Rectal smooth muscle tissue (tissue), 1 donor: ENCODE measurements around the gene COL27A1.

ENCODE experiments used
- H3K27ac ChIP-seq: one replicate; pipeline ENCODE4 v1.7.0; 2013; ENCODE audit warnings: low read depth, low read length, inconsistent platforms
- H3K27me3 ChIP-seq: one replicate; pipeline ENCODE4 v1.7.0; 2013; ENCODE audit warnings: low read length; ENCODE audit not compliant: control insufficient read depth, insufficient read depth
- H3K36me3 ChIP-seq: one replicate; pipeline ENCODE4 v1.7.0; 2013; ENCODE audit warnings: low read length; ENCODE audit not compliant: control insufficient read depth, insufficient read depth
- H3K4me1 ChIP-seq: one replicate; pipeline ENCODE4 v1.7.0; 2013; ENCODE audit warnings: low read length; ENCODE audit not compliant: control insufficient read depth, insufficient read depth
- H3K4me3 ChIP-seq: one replicate; pipeline ENCODE4 v1.7.0; 2013; ENCODE audit warnings: low read length
- H3K9ac ChIP-seq: one replicate; pipeline ENCODE4 v1.7.0; 2013; ENCODE audit warnings: low read length

Gene COL27A1

DNA sequence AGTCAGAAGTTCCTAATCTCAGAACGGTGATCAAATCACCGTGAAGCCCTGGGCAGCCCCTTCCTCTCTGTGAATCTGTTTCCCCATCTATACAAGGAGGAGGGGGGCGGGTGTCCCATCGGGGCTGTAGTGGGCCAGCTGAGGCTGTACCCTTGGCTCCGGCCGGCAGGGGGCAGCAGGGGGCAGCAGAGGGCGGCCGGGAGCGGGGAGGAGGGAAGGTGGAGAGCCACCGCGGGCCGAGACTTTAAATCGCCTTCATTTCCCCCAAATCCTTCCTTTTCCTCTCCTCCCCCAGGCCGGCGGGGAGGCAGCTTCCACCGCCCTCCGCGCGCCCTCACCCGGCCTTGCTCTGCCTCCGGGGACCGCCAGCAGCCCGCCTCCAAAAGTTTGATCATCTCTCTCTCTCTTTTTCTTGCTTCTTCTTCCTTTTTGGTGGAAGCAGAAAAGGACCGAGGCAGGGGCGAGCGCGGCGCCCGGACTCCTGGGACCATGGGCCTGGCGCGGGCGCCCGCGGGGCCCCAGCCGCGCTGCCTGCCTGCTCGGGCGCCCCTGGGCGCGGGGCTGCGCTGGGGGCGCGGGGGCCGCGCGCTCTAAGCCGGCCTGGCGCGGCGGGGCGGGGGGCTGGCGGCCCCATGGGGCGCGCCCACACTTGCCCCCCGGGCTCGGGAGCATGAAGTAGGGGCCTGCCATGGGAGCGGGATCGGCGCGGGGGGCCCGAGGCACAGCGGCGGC is at the start of gene COL27A1:
COL27A1 (plus strand) TSS at position 275 of the 732 bp plus-strand sequence; CDS start at position 689, 414 bp downstream.
- Histone ChIP-seq H3K9ac (no peak within 1 kb of the TSS), H3K4me1 (peaks cover 14% of the 10 kb centered on the region), H3K4me3 (peak within 1 kb of the TSS; percentile 66), H3K27ac (peak within 1 kb of the TSS; percentile 38), H3K27me3 (peaks cover 19% of the 10 kb centered on the region), H3K36me3 (no peaks in the 10 kb centered on the region)

DNA sequence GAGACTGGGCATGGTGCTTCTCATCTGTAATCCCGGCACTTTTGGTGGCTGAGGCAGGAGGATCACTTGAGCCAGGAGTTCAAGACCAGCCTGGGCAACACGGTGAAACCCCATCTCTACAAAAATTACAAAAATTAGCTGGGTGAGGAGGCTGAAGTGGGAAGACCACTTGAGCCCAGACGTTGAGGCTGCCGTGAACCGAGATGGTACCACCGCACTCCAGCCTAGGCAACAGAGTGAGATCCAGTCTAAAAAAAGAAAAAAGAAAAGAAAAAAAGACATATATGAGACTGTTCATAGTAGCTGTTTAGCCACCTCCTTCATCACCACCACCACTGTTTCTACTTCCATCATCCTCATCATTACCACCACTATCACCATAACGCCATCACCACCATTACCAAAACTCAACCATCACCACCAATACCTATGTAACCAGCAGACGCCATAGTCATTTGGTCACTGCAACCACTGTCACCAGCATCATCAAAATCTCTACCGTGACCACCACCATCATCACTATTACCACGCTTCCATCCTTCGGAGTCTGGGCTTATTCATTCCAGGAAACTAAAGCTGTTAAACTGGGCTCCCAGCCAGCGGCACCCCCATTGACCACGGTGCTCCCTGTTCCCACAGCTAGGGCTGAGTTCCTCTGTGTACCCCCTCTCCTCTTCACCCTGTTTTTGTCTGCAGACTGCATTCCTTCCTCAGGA is 47.9 kb upstream of the COL27A1 start:
- no peak overlapping the region for H3K4me3 ChIP-seq
- no peaks in the 10 kb centered on the region for H3K27me3 ChIP-seq
- H3K9ac ChIP-seq, result no peak overlapping the region
- H3K27ac ChIP-seq, result no peak overlapping the region
- no peaks in the 10 kb centered on the region for H3K4me1 ChIP-seq
- no peaks in the 10 kb centered on the region for H3K36me3 ChIP-seq

DNA sequence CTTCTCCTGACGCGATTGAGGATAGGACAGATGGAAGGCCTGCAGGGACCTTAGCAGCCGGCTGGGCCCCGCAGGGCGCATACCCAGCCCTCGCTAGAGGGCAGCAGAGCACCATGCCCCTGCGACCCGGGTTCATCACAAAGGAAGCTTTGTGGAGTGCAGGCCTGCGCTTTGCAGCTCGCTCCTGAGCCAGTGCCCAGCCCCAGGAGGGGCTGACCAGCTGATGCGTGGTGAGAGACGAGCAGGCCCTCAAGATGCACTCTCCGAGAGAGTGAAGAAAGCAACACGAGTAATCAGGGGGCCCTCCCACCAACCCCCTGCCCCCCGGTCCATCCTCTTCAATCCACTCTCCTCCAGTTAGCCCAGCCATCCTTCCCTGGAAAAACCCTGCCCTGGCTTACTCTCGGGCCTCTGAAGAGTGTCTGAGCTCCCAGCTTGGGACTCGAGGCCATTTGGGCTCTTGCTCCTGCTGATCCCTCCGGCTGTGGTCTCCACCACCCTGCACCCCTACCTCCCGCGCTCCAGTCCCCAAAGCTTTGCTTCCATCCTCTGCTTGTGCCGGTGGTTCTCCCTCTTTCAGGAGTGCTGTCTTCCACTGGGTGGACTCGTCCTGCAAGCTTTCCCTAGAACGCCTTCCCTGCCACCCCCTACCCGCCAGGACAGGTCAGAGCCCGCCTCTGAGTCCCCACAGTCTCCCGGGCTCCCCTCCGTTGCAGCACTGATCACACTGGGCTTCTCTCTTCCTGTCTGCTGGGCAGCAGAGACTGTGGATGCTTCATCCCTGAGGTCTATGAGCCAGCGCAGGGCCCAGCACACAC is 47.1 kb upstream of the COL27A1 start:
- H3K4me1 ChIP-seq, result peaks cover under 1% of the 10 kb centered on the region
- H3K27me3 ChIP-seq, result no peaks in the 10 kb centered on the region
- H3K36me3 ChIP-seq, result no peaks in the 10 kb centered on the region
- no peak overlapping the region for H3K4me3 ChIP-seq
- H3K27ac ChIP-seq, result no peak overlapping the region
- no peak overlapping the region for H3K9ac ChIP-seq

DNA sequence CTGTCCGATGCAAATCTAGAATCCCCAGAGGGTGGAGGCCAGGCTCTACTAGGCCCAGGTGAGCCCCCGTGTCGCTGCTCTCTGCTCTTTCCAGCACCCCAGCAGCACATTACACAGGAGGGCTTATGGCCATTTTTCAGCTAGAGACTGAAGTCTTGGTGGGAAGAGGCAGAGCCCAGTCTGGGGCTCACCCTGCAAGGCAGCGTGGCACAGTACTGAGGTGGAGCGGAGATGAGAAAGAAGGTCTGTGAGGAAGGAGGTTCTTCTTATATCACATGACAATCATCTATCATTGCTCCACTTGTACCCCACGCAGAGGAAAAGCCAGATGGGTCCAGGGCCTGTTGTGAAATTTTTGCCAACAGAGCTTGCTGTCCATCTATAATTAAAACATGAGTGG is 46.2 kb upstream of the COL27A1 start:
- Histone ChIP-seq H3K9ac (no peak overlapping the region), H3K27ac (no peak overlapping the region), H3K27me3 (peaks cover 2% of the 10 kb centered on the region), H3K36me3 (no peaks in the 10 kb centered on the region), H3K4me3 (no peak overlapping the region), H3K4me1 (peaks cover 4% of the 10 kb centered on the region)

DNA sequence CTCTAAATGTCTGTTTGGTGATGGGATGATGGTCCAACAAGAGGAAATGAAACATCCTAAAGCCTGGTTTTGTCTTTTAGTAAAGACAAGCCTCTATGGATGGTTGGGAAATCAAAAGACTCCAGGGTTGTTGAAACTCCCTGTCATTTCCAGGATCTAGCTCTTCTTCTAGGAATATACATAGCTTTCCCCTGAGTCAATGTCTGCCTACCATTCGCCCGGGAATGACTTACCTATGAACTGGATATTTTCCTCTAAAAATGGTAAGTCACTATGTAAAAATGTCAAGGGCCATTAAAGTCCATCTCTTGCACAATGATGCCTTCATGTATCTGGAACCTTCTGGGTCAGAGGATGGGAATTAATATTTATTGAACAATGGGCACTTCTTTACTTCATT is 45.2 kb upstream of the COL27A1 start:
- H3K27ac ChIP-seq, result no peak overlapping the region
- peaks cover 2% of the 10 kb centered on the region for H3K27me3 ChIP-seq
- no peaks in the 10 kb centered on the region for H3K36me3 ChIP-seq
- no peak overlapping the region for H3K4me3 ChIP-seq
- no peak overlapping the region for H3K9ac ChIP-seq
- peaks cover 4% of the 10 kb centered on the region for H3K4me1 ChIP-seq

DNA sequence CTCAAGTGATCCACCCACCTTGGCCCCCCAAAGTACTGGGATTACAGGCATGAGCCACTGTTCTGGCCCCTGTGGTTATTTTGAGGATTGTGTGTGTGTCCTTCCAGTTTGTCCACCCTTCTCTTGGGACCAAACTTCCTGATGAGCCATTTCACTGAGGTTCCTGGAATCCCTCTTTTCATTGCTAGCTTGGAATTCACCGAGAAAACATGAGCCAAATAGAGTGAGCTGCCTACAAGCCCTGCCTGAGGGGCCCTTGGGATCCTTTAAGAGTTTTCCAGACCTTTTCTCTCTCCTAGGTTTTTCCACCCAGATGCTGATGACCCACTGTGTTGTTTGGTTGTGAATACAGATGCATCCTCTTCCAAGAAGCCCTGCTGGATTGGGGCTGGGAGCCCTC is 43.0 kb upstream of the COL27A1 start:
- Histone ChIP-seq H3K27ac (no peak overlapping the region), H3K4me1 (peaks cover 4% of the 10 kb centered on the region), H3K9ac (no peak overlapping the region), H3K4me3 (no peak overlapping the region), H3K36me3 (no peaks in the 10 kb centered on the region), H3K27me3 (peaks cover 2% of the 10 kb centered on the region)

DNA sequence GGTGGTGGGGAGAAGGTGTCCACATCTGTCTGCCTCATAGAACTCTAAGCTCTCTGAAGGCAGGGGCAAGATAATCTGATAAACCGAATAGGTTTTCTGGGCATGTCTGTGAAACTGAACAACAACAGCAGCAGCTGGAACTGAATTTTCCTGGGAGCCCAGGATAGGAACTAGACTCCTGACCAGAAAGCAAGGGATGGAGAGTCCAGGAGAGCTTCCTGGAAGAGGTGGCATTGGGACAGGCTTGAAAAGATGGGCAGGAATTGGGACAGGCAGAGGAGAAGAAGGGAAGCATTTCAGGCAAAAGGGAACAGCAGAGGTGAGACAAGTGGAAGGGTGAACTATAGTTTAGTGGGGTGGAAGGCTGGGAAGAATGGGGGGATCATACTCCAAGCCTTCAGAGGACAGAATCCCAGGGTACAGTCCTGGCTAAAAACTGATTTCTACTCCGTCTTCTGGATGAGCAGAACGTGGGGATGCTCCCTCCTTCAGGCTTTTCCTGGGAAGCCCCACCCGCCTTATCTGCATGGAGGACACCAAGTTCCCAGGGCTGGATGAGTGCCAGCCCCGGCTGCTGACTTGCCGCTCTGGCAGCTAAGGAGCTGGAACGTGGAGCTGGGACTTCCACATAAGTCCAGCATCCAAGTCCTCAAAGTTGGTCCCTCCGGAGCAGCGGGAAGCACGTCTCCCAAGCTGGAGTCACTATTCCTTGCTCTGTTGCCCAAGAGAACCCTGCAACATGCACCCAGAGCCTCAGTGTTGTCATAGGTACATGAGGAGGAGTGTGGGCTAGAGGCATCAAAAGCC is 42.4 kb upstream of the COL27A1 start:
- Histone ChIP-seq H3K27ac (no peak overlapping the region), H3K27me3 (peaks cover 5% of the 10 kb centered on the region), H3K36me3 (no peaks in the 10 kb centered on the region), H3K4me3 (no peak overlapping the region), H3K4me1 (peaks cover 4% of the 10 kb centered on the region), H3K9ac (no peak overlapping the region)

DNA sequence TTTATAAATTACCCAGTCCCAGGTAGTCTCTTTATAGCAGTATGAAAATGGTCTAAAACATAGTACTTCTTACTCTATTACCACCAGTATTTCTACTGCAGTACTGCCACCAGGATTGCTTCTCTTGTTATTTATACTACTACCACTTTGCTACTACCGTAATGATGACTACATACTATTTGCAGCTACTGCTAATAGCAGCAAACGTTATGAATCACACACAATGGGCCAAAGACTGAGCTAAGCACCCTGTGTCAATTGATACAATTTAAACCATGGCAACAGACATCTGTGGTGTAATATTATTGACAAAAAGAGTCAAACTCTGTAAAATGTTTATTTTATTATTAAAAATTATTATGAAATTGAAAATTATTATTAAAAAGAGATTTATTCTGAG is 41.0 kb upstream of the COL27A1 start:
- Histone ChIP-seq H3K4me1 (peaks cover 4% of the 10 kb centered on the region), H3K4me3 (no peak overlapping the region), H3K36me3 (no peaks in the 10 kb centered on the region), H3K27ac (no peak overlapping the region), H3K27me3 (peaks cover 9% of the 10 kb centered on the region), H3K9ac (no peak overlapping the region)

DNA sequence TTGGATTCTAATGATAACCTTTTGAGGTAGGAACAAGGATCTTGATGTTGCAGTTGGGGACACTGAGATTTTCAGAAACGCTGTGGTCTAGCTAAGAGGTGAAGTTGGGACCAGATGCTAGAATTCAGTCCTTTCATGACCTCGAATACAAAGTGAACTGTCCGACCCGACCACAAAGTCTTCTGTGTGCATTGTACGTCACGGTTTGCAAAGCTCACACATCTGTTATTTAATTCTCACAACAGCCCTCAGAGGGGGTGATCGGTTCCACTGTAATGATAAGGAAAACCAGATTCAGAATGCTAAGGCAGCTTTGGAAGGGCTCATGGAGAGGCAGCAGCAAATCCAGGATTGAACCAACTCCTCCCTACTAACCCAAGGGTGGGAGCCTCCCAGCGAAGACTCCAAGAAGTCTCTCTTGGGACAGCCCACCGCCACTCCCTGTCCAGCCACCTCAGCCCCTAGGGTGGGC is 39.6 kb upstream of the COL27A1 start:
- no peaks in the 10 kb centered on the region for H3K36me3 ChIP-seq
- no peak overlapping the region for H3K27ac ChIP-seq
- no peak overlapping the region for H3K4me3 ChIP-seq
- H3K9ac ChIP-seq, result no peak overlapping the region
- peaks cover 4% of the 10 kb centered on the region for H3K4me1 ChIP-seq
- peaks cover 9% of the 10 kb centered on the region for H3K27me3 ChIP-seq

DNA sequence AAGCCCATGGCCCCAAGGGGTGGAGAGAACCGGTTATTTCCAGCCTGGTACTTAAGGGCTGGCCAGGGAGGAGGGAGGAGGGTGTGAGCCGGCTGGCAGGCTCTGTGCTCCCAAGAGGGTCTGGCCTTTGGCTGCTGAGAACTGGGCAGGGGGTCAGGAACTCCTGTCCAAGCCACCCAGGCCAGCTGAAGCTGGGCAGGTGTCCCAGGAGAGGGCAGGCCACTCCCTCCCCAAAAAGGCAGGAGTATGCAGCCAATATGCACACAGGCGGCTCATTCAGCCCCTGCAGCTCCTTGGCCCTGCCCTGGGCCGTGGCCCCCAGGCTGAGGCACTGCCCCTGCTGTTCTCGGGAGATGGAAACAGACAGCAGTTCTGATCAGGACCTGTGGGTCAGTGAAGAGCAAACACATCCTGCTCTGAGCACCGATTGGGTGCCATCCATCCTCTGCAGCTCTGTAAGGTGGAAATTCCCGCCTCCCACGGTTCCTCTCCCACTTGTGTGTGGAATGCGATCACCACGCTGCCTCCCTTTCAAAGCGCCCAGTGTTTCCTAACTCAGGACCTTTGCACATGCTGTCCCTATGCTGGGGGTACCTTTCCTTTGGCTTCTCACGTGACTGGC is 39.1 kb upstream of the COL27A1 start:
- H3K27ac ChIP-seq, result no peak overlapping the region
- H3K9ac ChIP-seq, result no peak overlapping the region
- no peaks in the 10 kb centered on the region for H3K36me3 ChIP-seq
- H3K4me1 ChIP-seq, result peaks cover 4% of the 10 kb centered on the region
- no peak overlapping the region for H3K4me3 ChIP-seq
- peaks cover 9% of the 10 kb centered on the region for H3K27me3 ChIP-seq

DNA sequence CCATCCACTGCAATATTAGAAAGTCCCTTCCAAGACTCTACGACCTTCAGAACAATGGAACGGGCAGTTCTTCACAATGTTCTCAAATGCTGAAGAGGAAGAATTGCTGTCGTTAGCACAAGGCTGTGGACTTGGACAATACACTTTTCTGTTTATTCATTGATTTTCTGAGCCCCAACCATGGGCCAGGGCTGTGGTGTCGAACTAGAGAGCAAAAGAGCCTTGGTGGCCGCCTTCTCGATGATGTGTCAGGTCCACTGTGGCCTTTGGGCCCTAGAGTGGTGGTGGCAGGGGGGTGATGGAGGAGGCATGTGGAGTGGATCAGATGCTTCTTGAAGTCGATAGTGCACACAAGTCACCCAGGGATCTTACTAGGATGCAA is 37.7 kb upstream of the COL27A1 start:
- no peak overlapping the region for H3K9ac ChIP-seq
- H3K4me3 ChIP-seq, result no peak overlapping the region
- peaks cover 9% of the 10 kb centered on the region for H3K27me3 ChIP-seq
- H3K27ac ChIP-seq, result no peak overlapping the region
- peaks cover 4% of the 10 kb centered on the region for H3K4me1 ChIP-seq
- H3K36me3 ChIP-seq, result no peaks in the 10 kb centered on the region
